OCI-LY1 (cell line): ENCODE measurements around the gene GALNT2.
A peak's percentile ranks its signal among the peaks of the same experiment; 100 is the strongest.

ENCODE experiments used
- H2AFZ ChIP-seq: fragments of 200-600 bp; sonication (generic), shearing (Covaris generic); 2 replicates; pipeline ENCODE4 v1.6.0; 2014; ENCODE audit warnings: antibody characterized with exemption, mild to moderate bottlenecking, low read length
- H3F3A ChIP-seq: fragments of 200-600 bp; sonication (generic), shearing (Covaris generic); 2 replicates; pipeline ENCODE4 v1.6.0; 2014; ENCODE audit warnings: mild to moderate bottlenecking, antibody characterized with exemption, low read length, moderate library complexity; ENCODE audit not compliant: insufficient read depth
- H3K27ac ChIP-seq: fragments of 200-600 bp; sonication (generic); 2 replicates; pipeline ENCODE4 v1.5.1; 2014; ENCODE audit warnings: low read length, mixed run types, mild to moderate bottlenecking, low read depth; ENCODE audit not compliant: poor library complexity, severe bottlenecking
- H3K27me3 ChIP-seq: fragments of 200-600 bp; sonication (generic); 2 replicates; pipeline ENCODE4 v1.6.0; 2014; ENCODE audit warnings: antibody characterized with exemption, mild to moderate bottlenecking, low read length, moderate library complexity; ENCODE audit not compliant: insufficient read depth
- H3K36me3 ChIP-seq: fragments of 200-600 bp; sonication (generic); 2 replicates; pipeline ENCODE4 v1.6.1; 2014; ENCODE audit warnings: mild to moderate bottlenecking, antibody characterized with exemption, low read length, moderate library complexity, mixed read lengths; ENCODE audit not compliant: insufficient read depth
- H3K4me1 ChIP-seq: fragments of 200-600 bp; sonication (generic); 2 replicates; pipeline ENCODE4 v1.5.1; 2014; ENCODE audit warnings: mild to moderate bottlenecking, low read length, moderate library complexity; ENCODE audit not compliant: insufficient read depth, severe bottlenecking
- H3K4me2 ChIP-seq: fragments of 200-600 bp; sonication (generic), shearing (Covaris generic); 2 replicates; pipeline ENCODE4 v1.6.1; 2014; ENCODE audit warnings: low read length
- H3K4me3 ChIP-seq: fragments of 200-600 bp; sonication (generic); 2 replicates; pipeline ENCODE4 v1.5.1; 2014; ENCODE audit warnings: low read length, low read depth, mild to moderate bottlenecking, mixed read lengths; ENCODE audit not compliant: poor library complexity, severe bottlenecking
- H3K79me2 ChIP-seq: fragments of 200-600 bp; shearing (Covaris generic); 2 replicates; pipeline ENCODE4 v1.6.1; 2016; ENCODE audit warnings: mixed run types, low read length, mixed read lengths; ENCODE audit not compliant: insufficient read depth
- H3K9ac ChIP-seq: fragments of 200-600 bp; sonication (generic), shearing (Covaris generic); 2 replicates; pipeline ENCODE4 v1.6.1; 2014; ENCODE audit warnings: mild to moderate bottlenecking, low read length, mixed read lengths
- H3K9me2 ChIP-seq: fragments of 200-600 bp; sonication (generic), shearing (Covaris generic); 2 replicates; pipeline ENCODE4 v1.6.1; 2014; ENCODE audit warnings: low read depth, mild to moderate bottlenecking, low read length, mixed read lengths
- H3K9me3 ChIP-seq: fragments of 200-600 bp; shearing (Covaris generic); 2 replicates; pipeline ENCODE4 v1.6.1; 2014; ENCODE audit warnings: low read length, mixed read lengths
- H4K20me1 ChIP-seq: fragments of 200-600 bp; sonication (generic), shearing (Covaris generic); 2 replicates; pipeline ENCODE4 v1.6.0; 2016; ENCODE audit warnings: mild to moderate bottlenecking, low read length; ENCODE audit not compliant: insufficient read depth
- EZH2 ChIP-seq: fragments of 200-600 bp; sonication (generic), shearing (Covaris generic); IDR thresholded peaks from 2 replicates; pipeline ENCODE4 v1.8.0; 2017; ENCODE audit warnings: borderline replicate concordance, mixed run types, mild to moderate bottlenecking, antibody characterized with exemption, low read length, moderate library complexity, mixed read lengths
- TF ChIP-seq, protein P1 (sequence below): fragments of 200-600 bp; sonication (generic), shearing (Covaris generic); IDR thresholded peaks from 2 replicates; pipeline ENCODE4 v1.5.1; 2017; ENCODE audit warnings: mild to moderate bottlenecking, antibody characterized with exemption, low read length, moderate library complexity, mixed read lengths

GALNT2 gene

DNA sequence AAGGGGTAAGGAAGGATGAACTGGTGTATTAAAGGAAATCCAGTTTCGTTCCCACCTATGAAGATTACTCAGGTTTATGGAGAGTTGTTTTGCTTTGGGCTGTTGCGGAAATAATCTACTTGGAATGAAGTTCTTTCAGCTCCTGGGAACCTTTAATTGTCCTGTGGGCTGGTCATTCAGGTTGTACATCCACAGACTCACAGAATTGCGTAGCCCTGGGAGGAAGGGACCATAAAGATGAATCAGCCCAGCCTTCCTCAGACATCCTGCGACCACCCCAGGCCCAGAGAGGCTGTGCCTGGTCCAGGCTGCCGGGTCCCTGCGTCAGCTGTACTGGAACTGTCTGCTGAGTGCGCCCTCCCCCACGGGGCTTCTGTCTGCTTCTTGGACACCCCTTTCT is 72.7 kb downstream of the GALNT2 start:
- Histone ChIP-seq H3K79me2 (peaks cover 18% of the 10 kb centered on the region), H3K27me3 (no peaks in the 10 kb centered on the region), H3F3A (no peaks in the 10 kb centered on the region), H3K4me3 (no peak overlapping the region), H4K20me1 (no peaks in the 10 kb centered on the region), H3K9me3 (no peaks in the 10 kb centered on the region), H3K36me3 (peaks cover 5% of the 10 kb centered on the region; the same call in 1 of the 2 replicates), H2AFZ (no peak overlapping the region), H3K9ac (no peak overlapping the region; the same call in 1 of the 2 replicates), H3K27ac (peak overlapping the region; percentile 99), H3K4me2 (no peak overlapping the region), H3K9me2 (no peaks in the 10 kb centered on the region), H3K4me1 (peaks cover 100% of the 10 kb centered on the region)
- no peak for TF ChIP-seq EZH2
- TF ChIP-seq, protein P1, sequence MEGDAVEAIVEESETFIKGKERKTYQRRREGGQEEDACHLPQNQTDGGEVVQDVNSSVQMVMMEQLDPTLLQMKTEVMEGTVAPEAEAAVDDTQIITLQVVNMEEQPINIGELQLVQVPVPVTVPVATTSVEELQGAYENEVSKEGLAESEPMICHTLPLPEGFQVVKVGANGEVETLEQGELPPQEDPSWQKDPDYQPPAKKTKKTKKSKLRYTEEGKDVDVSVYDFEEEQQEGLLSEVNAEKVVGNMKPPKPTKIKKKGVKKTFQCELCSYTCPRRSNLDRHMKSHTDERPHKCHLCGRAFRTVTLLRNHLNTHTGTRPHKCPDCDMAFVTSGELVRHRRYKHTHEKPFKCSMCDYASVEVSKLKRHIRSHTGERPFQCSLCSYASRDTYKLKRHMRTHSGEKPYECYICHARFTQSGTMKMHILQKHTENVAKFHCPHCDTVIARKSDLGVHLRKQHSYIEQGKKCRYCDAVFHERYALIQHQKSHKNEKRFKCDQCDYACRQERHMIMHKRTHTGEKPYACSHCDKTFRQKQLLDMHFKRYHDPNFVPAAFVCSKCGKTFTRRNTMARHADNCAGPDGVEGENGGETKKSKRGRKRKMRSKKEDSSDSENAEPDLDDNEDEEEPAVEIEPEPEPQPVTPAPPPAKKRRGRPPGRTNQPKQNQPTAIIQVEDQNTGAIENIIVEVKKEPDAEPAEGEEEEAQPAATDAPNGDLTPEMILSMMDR = no peak

DNA sequence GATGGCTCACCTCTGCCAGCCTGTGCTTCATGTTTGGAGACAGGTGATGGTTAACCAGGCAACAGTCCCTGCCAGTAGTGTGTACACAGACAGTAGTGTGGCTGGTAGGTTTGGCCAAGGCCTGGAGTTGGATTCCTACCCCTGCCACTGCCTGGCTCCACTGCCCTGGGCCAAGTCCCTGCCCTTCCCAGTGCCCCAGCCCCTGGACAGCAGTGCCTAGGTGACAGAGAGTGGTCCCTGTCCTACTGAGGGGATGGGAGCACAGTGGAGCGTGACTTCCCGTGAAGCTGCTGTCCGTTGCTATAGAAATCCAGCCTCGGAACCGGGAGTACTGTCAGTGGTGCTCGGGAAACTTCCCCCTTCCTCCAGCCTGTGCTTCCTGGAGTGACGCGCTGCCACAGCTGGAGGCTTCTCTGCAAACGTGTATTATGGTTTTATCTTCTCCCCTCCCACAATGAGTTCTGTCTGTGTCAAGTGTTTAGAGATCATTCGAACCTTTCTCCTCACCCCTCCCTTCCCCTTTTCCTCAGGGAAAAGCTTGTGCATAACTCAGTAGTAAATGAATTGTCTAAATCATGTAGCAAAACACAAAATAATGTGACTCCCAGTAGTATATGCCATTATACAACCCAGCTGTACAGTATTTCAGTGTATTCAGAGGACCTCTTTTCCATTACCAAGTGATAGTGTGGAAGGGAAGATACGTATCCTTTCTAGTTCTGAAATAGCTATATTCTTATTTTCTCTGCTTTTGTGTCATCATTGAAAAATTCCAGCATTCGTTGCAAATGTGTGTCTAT is 73.4 kb downstream of the GALNT2 start:
- Histone ChIP-seq H3K4me3 (no peak overlapping the region), H3K36me3 (peaks cover 5% of the 10 kb centered on the region; the same call in 1 of the 2 replicates), H3K4me2 (peak overlapping the region; percentile 20; the same call in 1 of the 2 replicates), H2AFZ (no peak overlapping the region), H3K79me2 (peaks cover 11% of the 10 kb centered on the region; the same call in 1 of the 2 replicates), H4K20me1 (no peaks in the 10 kb centered on the region), H3K9me2 (no peaks in the 10 kb centered on the region), H3K9ac (peak overlapping the region; percentile 11; the same call in 1 of the 2 replicates), H3K27ac (peak overlapping the region; percentile 99), H3F3A (no peaks in the 10 kb centered on the region), H3K9me3 (no peaks in the 10 kb centered on the region), H3K4me1 (peaks cover 100% of the 10 kb centered on the region), H3K27me3 (no peaks in the 10 kb centered on the region)
- no peak for TF ChIP-seq EZH2
- TF ChIP-seq, protein P1 = no peak

DNA sequence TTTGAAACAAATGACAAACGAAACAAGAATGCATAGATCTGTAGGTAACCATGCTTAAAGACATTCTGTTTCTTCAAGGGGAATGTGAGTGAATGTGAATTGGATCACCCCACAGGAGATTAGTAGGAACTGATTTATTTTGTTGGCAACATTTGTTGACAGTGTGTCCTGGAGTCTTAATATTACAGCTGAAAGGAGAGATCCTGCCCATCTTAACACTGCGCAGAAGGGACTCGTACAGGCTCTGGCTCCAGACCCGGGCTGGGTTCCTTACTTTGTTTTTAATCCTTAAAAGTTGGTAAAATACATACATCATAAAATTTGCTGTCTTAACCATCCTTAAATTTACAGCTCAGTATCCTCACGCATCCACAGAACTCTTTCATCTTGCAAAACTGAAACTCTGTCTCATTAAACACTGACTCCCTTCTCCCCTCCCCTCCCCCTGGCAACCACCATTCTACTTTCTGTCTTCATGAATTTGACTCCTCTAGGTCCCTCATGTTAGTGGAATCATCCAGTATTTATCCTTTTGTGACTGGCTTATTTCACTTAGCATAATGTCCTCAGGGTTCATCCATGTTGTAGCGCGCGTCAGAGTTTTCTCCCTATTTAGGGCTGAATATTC is 74.1 kb downstream of the GALNT2 start:
- no peak for TF ChIP-seq EZH2
- Histone ChIP-seq H3K9me3 (no peaks in the 10 kb centered on the region), H3K4me2 (peak overlapping the region; percentile 20; the same call in 1 of the 2 replicates), H2AFZ (no peak overlapping the region), H3K9me2 (no peaks in the 10 kb centered on the region), H3K4me1 (peaks cover 100% of the 10 kb centered on the region), H3F3A (no peaks in the 10 kb centered on the region), H3K9ac (peak overlapping the region; percentile 11; the same call in 1 of the 2 replicates), H3K4me3 (no peak overlapping the region), H3K79me2 (peaks cover 9% of the 10 kb centered on the region; the same call in 1 of the 2 replicates), H3K27me3 (no peaks in the 10 kb centered on the region), H3K27ac (peak overlapping the region; percentile 99), H3K36me3 (peaks cover 5% of the 10 kb centered on the region; the same call in 1 of the 2 replicates), H4K20me1 (no peaks in the 10 kb centered on the region)
